HG03066 (cell line): ENCODE results near the gene UNC5A.

Source experiments
- ATAC-seq: cut with Tn5 transposase; IDR thresholded peaks from one replicate; pipeline ENCODE4 v1.9.1; 2021; ENCODE audit warnings: low read depth; ENCODE audit not compliant: unreplicated experiment

Gene UNC5A

DNA sequence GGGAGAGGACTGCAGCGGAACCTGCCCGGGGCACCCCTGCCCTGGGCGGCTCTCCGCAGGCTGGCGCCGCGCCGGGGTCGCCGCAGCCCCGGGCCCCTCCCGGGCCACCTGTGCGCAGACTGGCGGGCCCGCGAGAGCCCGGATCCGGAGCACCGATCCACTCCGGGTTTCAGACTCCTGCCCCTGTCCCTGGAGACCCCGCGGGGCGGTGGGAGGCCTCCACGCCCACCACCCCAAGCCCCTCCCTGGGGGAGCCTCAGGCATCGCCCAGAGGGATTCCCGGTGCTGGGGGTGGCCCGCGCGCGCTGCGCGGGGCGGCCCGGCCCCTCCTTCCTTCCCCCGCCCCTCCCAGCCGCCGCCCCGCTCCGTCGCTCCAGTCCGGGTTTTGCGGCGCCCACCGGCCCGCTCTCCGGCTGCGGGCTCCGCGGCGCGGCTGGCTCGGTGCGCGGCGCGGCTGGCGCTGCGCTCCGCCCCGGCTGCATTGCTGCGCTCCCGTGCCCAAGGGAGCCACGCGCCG is at the start of gene UNC5A:
Gene UNC5A (plus strand): TSS at position 479 of the 517 bp plus-strand sequence. CDS start 192 bp downstream, outside the sequence.
- no peak for ATAC-seq

DNA sequence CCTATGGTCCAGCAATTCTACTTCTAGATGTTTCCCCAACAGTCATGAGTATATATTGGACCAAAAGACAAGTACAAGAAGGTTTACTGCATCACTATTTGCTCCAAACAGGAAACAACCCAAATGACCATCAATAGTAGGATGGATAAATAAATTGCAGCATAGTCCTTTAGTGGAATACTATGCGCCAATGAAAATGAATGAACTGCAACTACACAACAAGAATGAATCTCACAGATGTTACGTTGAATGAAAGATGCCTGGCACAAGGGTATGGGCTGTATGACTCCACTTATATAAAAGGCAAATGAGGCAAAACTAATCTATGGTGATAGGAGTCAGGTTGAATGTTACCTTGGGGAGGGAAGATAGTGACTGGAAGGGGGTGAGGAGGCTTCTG is 48.6 kb upstream of the UNC5A start:
- no peak for ATAC-seq

DNA sequence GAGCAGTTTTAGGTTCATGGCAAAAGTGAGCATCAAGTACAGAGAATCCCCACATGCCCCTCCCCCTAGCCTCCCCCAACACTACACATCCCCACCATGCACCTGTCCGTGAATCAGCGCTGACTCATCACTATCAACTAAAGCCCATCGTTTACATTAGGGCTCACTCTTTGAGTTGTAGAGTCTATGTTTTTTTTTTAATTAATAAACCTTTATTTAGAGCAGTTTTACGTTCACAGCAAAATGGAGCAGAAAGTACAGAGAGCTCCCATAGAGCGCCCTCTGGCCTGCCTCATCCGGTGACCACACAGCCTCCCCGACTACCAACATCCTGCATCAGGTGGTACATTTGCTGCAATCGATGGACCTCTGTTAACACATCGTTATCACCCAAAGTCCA is 47.9 kb upstream of the UNC5A start:
- ATAC-seq = no peak

DNA sequence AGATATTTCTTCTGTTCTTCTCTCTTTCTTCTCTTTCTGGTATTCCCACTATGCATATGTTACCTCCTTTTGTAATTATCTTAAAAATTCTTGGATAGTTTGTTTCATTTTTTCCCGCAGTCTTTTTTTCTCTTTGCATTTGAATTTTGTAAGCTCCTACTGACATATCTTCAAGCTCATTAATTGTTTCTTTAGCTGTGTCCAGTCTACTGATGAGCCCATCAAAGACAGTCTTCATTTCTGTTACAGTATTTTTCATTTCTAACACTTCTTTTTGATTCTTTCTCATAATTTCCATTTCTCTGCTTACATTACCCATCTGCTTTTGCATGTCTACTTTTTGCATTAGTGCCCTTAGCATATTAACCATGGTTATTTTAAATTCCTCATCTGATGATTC is 44.7 kb upstream of the UNC5A start:
- ATAC-seq = no peak

DNA sequence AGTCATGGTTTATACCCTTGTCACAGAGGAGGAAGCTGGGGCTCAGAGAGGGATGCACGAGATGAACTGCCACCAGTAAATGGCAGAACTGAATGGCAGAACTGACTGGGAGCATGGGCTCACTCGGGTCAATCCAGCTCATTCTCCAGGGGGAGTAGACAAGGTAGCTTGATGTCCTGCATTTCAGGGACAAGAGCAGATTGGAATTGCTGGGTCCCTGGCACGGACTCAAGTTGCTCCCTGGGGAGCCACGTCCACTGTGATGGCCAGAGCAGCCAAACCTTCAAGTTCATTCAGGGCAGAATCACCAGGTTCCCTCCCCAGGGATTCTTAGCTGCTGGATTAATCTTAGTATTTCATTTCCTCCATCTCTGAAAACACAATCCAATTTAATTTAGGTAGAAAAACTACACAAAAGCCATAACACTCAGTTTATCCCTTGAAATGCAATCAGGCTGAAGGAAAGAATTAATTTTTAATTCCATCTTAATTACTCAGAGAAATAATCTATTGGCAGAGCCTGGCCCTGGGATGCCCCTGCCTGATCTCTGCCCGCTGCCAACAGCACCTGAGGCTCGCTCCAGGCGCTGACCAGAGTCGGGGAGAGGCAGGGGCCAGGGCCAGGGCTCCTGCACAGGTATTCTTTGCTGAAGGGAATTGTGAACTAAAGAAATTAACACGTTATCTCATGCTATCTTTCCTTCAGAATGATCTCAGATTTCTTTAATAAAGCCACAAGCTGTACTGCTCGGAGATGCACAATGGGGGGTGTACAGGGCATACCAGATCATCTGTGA is 42.0 kb upstream of the UNC5A start:
- no peak for ATAC-seq

DNA sequence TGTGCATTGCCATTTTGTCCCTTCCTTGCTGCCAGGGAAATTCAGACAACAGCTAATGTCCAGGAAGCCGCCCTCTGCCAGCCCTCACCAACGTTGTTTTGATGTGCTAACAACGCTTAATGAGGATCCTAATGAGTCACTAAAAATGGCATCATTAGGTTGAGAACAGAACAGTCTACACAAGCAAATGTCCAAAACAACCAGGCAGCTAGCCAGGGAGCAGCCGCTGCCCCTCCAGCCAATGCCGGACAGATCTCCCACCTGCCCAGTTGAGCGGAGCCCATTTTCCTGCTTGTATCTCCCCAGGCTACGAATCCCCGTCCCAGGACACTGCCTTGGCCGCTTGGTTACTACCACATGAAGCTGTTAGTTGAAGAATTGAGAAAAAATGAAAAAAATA is 40.4 kb upstream of the UNC5A start:
- ATAC-seq = no peak

DNA sequence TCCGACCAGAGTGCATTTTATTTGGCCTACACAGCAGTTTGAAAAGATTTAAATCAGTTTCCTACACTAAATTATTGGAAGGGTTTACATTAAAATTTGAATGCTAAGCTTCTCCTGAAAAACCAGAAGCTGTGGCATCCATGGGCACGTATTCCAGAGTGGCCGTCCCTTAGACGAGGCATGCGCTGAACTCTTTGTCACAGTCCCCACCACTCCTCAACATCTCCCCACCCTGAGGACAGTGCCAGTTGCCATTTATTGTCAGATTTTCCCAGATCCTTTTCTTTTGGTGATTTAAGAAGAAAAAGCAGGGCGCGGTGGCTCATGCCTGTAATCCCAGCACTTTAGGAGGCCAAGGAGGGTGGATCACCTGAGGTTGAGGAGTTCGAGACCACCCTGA is 39.9 kb upstream of the UNC5A start:
- no peak for ATAC-seq

DNA sequence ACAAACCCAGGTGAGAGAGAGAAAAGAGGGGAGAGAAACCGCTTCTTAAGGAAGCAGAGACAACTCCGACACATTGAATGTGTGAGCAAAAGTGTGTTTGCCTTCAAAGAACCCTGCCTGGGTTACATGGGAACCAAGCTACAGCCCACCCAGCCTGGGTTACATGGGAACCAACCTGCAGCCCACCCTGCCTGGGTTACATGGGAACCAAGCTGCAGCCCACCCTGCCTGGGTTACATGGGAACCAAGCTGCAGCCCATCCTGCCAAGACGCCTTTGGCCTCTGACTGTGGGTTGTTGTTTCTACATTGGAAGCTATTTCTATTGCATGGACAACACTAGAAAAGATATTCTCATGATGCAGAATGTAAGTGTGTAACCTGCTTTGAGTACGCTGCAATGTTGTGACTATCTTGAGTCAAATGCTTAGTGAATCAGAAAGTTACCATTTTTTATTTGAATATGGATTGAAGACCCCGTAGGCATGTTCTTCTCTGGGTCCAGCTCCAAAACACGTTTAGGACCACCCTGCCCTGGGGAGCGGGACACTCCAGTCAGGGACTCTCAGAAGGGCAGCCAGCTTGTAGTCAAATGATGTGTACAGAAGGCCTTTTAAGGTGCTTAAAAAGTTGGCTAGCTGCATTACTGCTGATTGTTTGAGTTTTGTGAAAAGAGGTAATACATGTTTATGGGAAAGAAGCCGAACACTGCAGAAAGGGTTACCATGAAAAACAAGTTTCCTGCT is 39.1 kb upstream of the UNC5A start:
- no peak for ATAC-seq

DNA sequence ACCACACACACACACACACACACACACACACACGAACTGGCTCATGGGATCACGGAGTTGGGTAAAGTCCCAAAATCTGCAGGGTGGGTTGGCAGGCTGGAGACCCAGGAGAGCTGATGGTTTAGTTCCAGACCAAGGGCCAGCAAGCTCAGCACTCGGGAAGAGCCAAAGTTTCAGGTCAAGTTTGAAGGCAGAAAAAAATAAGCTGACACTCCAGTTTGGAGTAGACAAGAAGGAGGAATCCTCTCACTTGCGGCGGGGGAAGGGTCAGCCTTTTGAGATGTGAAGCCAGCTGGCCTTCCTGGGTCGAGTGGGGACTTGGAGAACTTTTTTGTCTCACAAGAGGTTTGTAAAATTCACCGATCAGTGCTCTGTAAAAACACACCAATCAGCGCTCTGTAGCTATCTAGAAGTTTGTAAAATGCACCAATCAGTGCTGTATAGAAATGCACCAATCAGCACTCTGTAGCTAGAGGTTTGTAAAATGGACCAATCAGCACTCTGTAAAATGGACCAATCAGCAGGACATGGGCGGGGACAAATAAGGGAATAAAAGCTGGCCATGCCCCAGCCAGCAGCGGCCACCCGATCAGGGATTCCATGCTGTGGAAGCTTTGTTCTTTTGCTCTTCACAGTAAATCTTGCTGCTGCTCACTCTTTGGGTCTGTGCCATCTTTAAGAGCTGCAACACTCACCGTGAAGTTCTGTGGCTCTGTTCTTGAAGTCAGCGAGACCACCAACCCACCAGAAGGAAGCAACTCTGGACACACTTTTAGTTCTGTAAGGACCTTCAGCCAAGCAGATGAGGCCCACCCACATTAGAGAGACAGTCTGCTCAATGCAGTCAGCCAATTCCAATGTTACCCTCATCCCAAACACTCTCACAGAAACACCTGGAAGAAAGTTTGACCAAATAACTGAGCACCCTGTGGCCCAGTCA is 37.8 kb upstream of the UNC5A start:
- ATAC-seq = no peak

DNA sequence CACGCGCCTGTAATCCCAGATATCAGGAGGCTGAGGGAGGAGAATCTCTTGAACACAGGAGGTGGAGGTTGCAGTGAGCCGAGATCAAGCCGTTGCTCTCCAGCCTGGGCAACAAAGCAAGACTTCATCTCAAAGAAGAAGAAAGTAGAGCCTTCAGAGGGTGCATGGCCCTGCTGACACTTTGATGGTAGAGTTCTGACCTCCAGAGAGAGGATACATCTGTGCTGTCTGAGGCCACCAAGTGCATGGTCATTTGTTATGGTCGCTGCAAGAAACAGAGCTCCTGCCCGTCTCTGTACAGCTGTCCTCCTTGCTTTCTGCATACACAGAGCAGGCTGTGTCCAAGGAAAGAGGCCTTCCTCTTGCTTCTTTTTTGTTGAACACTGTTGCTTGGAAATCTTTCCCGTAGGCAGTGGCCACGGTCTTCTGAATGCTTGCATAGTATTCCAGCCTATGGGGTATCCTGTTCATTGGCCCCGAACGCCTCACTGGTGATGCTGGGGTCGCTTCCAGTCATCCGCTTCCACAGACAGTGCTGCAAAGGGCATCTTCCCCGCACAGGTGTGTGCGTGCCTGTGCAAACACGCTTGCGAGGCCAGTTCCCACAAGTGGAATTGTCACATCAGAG is 36.8 kb upstream of the UNC5A start:
- ATAC-seq = no peak

DNA sequence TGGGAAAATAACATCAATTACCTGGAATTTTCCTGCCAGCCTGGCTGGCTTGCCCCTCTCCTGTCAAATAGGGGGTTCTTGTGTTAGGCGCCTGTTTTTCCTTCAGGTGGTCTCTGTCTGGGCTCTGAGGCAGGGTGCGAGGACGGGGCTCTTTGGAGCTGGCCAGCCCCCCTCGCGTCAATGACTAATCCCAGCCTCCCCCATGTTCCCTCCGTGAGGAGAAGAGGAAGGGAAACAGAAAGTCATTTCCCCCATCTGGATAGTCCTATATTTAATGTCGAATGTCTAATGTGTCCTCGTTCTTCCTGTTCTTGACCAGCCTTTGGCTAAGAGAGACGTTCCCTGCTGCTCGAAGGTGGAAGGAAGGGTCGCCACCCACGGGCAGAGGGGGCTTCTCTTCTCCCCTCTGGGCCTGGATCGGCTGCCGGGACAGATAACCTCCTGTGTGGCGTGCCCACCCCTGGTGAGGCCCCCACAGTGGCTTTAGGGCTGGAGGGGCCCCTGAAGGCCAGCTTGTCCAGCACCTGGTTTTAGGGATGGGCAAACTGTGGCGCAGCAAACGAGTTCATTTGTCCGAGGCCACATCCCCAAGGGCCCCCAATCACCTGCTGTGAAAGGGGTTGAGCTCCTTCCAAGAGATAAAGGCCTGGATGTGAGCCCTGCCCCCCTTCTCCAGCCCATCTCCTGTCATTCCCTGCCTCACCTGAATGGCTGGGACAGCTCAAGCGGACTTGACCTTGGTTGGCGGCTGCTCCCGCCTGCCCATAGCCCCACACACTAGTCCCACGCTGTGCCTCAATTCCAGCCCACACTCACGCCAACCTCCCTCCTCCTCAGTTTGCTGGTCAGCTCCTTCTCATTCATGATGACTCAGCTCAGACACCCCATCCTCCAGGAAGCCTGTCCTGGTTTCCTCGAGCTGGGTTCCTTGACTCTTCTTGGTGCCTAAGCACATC is 35.9 kb upstream of the UNC5A start:
- ATAC-seq = no peak

DNA sequence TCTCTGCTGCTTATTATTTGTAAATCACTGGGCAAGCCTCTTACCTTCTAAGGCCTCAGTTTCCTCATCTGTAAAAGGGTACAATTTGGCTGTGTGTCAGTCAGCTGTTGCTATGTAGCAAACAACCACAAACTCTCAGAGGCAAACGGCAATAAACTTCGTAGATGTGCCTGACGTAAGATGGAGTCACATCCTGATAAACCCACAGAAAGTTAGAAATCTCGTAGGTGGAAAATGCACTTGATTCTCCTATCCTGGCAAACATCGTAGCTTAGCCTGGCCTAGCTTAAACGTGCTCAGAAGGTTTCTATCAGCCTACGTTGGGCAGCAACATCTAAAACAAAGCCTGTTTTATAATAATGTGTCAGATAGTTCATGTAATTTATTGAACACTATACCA is 35.0 kb upstream of the UNC5A start:
- no peak for ATAC-seq

DNA sequence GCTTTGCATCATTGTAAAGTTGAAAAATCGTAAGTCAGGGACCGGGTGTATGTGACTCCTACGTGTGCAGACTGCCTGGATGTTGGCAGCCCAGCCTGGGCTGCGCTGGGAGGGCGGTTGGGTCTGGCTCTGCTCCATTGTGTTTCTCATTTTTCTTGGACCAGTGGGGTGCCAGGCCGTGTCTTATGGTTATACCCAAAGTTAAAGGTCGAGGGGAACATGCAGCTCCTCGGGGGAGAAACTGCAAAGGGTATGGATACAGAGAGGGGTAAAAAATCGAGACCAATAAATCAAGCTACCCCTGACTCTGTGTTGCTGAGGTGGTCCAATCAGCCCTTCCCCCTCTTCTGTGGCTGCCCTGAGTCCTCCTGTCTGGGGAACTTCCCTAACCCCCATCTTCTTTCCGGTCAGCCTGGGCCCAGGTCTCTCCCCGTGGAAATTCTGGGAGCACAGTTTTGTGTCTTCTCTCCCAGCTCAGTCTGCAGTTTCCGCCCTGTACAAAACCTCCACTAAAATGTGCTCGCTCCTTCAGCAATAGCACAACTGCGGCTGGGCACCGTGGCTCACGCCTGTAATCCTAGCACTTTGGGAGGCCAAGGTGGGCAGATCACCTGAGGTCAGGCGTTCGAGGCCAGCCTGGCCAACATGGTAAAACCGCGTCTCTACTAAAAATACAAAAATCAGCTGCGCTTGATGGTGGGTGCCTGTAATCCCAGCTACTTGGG is 34.1 kb upstream of the UNC5A start:
- ATAC-seq = no peak

DNA sequence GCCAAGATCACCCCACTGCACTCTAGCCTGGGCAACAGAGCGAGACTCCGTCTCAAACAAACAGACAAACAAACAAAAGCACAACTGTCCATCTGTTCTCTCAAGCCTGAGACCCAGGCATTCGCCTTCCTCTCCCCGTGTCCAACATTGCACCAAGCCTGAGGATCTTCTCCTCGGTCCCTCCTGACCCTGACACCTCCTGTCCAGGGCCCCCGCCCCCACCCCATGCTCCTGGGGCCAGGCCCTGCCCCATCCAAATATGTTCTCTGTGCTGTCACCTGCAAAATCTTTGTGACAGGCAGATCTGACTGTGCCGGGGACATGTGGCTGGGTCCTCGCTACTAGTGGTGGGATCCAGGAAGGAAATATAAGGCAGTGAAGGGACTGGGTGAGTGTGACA is 33.4 kb upstream of the UNC5A start:
- ATAC-seq = no peak

DNA sequence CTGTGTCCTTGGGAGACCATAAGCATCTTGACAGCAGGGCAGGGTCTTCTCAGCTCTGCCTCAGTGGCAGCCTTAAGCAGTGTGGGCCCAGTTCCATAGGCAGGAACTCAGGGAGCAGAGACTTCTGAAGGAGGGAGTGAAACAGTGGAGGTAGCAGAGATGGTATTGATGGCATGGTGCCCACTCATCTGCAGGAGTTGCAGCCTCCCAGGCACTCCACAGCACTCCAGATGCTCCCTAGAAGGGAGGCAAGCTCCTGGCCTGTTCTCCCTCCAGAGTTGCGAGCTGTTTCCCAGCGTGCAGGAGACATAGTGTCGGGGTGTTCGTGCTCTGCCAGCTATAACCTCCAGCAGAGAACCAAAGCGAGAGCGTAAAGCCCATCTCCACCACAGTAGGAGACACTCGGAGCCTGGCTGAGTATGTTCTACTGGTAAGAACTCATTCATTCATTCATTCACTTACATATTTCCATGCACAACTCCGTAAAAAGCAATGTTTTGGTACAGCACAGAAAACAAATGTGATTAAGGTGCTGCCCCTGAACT is 31.4 kb upstream of the UNC5A start:
- no peak for ATAC-seq

DNA sequence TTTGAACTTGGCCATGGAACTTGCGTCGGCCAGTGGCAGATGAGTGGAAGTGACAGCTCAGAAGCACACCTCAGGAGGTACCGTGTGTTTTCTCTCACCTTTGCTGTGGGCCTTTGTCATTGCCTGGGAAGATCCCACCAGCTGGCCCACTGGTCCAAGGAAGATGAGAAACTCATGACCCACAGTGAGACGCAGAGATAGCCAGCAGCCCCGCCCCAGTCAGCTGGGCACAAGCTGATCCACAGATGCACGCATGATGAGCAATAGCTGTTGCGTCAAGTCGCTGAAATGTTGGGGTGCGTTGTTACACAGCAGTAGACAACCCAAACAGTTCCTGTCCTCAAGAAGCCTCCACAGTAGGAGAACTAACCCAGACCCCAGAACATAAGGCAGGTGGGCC is 30.8 kb upstream of the UNC5A start:
- no peak for ATAC-seq

DNA sequence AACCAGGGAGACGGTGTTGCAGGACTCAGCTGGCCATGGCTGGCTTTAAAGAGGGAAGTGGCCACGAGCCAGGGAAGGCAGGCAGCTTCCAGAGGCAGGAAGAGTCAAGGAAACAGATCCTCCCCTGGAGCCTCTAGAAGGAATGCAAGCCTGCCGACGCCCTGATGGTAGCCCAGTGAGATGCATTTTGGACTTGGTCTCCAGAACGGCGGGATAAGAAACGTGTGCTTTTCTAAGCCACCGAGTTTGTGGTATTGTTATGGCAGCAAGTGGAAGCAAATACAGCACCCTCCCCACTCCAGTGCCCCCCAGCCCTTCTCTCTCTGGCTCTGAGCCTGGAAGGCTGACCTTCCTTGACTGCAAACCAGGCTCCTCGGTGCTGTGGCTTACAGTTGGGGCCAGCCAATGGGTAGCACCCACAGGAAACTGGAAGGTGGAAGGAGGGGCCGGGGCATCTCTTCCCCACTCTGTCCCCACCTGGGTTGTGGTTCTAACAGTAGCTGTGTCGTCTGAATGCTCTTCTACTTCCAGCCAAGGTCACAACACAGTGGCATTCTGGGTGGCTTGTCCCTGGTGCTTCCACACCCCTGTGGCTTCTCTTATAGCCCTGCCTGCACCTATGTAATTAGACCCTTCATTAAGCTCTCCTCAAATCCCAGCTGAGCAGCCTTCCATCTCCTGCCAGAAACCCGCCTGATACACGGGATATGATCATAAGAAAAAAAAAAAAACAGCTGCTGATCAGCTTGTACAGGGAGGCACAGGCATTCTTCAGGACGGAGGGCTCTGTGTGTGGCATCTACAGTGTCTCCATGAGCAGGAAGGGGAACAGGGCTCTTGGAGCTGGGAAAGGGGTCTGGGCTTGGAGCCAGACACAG is 29.9 kb upstream of the UNC5A start:
- no peak for ATAC-seq

DNA sequence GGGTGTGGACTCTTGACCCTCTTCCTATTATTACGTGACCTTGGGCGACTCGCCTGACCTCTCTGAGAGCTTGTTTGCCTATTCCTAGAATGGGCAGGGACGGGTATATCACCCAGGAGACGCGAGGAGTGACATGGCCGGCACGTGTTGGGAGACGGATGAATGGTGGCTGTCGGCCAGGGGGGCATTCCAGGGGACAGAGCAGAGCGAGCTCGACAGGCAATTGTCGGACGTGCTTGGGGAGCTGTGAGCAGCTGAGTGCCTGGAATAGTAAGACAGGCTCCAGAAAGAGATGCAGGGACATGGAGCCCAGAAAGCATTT is 29.3 kb upstream of the UNC5A start:
- ATAC-seq = no peak
